Lower lobe of right lung (tissue), 2 donors: Measurements from ENCODE around the gene PER3. TPM values are rescaled to one million over a fixed set of nuclear protein-coding genes. Genes with fewer than 3 reads are reported as not detected.

ENCODE experiments used
- ATAC-seq, 2 donors: fragments of 200-7000 bp; cut with Tn5 transposase; one replicate each; pipeline ENCODE4 v1.9.1; 2020 to 2022; ENCODE audit warnings: mild to moderate bottlenecking in 2 of 2, moderate library complexity in 2 of 2
- DNase-seq: peaks from one replicate; pipeline ENCODE4 v3.0.0-alpha.2; 2020
- H3K27ac ChIP-seq: fragments of 200-600 bp; one replicate; pipeline ENCODE4 v1.8.0; 2022
- H3K27me3 ChIP-seq: fragments of 200-600 bp; one replicate; pipeline ENCODE4 v1.8.0; 2022; ENCODE audit warnings: low read depth
- H3K36me3 ChIP-seq: fragments of 200-600 bp; one replicate; pipeline ENCODE4 v1.8.0; 2022; ENCODE audit warnings: mild to moderate bottlenecking
- H3K4me1 ChIP-seq: fragments of 200-600 bp; one replicate; pipeline ENCODE4 v1.8.0; 2022
- H3K4me3 ChIP-seq: fragments of 200-600 bp; one replicate; pipeline ENCODE4 v1.8.0; 2022; ENCODE audit warnings: mild to moderate bottlenecking
- H3K9me3 ChIP-seq: fragments of 200-600 bp; one replicate; pipeline ENCODE4 v1.8.0; 2022
- intact Hi-C: fragments of 100-400 bp; cut with DNase I; formaldehyde crosslinking; loops from one replicate; pipeline ENCODE4 v1.11.0; 2022
- total RNA-seq: library from RNA; stranded (reverse); fragmentation: NEBNext Ultra II Directional; extraction: Animal tissue kit (Norgen Biotek cat#: 25700); gene quantifications from one replicate; pipeline ENCODE4 v1.2.1, GENCODE V29; 2021
- TF ChIP-seq, protein P1 (sequence below): fragments of 200-600 bp; IDR thresholded peaks from one replicate; pipeline ENCODE4 v1.8.0; 2022; ENCODE audit warnings: antibody characterized with exemption, mild to moderate bottlenecking
- donor health status: DM: no; HTN: yes; CAD: no; lungs with severe emphysema.

PER3 gene
- total RNA-seq, 1 donor from 2014 or later, result 35.6 TPM

DNA sequence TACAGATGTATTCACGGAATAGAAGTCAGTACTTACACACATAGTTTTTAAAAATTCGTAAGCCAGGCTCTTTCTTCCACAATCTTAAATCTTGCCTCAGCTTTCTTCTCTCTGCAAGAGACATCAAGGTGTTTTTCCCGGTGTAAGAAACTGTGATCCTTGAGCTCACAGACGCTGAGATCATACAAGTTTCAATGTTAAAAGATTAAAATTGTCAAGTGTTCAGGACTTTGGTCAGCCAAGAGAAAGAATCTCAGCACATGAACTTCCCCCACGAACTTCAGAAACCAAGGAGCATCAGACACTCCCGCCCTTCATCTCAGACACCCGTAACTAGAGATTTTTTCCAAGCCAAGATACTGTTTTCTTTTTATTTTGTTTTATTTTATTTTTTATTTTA, 62.6 kb downstream of the PER3 start:
- Histone ChIP-seq H3K27ac (no peak overlapping the region), H3K4me3 (no peak overlapping the region), H3K9me3 (no peaks in the 10 kb centered on the region), H3K27me3 (no peaks in the 10 kb centered on the region), H3K4me1 (no peaks in the 10 kb centered on the region), H3K36me3 (peaks cover 36% of the 10 kb centered on the region)
- DNase-seq, result no peak
- ATAC-seq, result no peak
- TF ChIP-seq, protein P1, sequence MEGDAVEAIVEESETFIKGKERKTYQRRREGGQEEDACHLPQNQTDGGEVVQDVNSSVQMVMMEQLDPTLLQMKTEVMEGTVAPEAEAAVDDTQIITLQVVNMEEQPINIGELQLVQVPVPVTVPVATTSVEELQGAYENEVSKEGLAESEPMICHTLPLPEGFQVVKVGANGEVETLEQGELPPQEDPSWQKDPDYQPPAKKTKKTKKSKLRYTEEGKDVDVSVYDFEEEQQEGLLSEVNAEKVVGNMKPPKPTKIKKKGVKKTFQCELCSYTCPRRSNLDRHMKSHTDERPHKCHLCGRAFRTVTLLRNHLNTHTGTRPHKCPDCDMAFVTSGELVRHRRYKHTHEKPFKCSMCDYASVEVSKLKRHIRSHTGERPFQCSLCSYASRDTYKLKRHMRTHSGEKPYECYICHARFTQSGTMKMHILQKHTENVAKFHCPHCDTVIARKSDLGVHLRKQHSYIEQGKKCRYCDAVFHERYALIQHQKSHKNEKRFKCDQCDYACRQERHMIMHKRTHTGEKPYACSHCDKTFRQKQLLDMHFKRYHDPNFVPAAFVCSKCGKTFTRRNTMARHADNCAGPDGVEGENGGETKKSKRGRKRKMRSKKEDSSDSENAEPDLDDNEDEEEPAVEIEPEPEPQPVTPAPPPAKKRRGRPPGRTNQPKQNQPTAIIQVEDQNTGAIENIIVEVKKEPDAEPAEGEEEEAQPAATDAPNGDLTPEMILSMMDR, result no peak
- intact Hi-C loops, result no loop called here

DNA sequence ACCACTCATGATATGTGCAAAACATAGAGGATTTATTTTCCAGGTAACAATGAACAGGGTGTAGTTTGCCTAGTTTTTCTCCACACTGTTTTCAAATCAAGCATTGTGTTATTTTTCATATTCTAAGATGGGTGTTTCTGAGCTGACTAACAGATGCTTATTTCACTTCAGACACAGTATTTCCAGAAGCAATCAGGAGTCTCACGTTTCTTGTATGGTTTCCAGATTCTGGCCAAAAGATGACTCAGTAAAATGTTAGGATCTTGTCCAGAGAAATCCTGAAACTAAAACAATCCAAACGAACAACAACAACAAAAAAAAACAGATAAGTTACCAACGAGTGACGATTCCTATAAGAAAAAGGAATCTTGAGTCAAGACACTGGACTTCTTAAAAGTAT, 63.5 kb downstream of the PER3 start:
- no peak overlapping the region for H3K27ac ChIP-seq
- intact Hi-C loops, result no loop called here
- no peaks in the 10 kb centered on the region for H3K4me1 ChIP-seq
- H3K4me3 ChIP-seq, result no peak overlapping the region
- ATAC-seq (no peak), DNase-seq (no peak)
- TF ChIP-seq, protein P1, result no peak
- H3K36me3 ChIP-seq, result peaks cover 27% of the 10 kb centered on the region
- no peaks in the 10 kb centered on the region for H3K27me3 ChIP-seq
- no peaks in the 10 kb centered on the region for H3K9me3 ChIP-seq

DNA sequence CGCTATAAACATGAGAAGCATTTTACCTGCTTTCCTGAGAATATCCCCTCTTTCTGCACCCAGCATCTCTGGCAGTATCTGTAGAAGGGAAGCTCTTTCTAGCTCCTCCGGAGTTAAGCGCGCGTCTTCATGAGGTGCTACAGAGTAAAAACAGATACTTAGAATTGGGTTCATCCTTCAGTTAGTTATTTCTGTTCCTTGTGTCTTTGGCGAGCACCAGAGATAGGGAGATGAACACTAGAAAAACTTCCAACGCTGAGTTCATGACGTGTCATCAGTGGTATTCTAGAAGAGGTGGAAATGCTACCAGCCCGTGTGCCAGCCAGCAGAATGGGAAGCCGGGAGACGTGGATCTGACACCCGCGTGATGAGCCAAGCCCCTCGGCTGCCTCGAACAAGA, 66.7 kb downstream of the PER3 start:
- Histone ChIP-seq H3K9me3 (no peaks in the 10 kb centered on the region), H3K27ac (no peak overlapping the region)

DNA sequence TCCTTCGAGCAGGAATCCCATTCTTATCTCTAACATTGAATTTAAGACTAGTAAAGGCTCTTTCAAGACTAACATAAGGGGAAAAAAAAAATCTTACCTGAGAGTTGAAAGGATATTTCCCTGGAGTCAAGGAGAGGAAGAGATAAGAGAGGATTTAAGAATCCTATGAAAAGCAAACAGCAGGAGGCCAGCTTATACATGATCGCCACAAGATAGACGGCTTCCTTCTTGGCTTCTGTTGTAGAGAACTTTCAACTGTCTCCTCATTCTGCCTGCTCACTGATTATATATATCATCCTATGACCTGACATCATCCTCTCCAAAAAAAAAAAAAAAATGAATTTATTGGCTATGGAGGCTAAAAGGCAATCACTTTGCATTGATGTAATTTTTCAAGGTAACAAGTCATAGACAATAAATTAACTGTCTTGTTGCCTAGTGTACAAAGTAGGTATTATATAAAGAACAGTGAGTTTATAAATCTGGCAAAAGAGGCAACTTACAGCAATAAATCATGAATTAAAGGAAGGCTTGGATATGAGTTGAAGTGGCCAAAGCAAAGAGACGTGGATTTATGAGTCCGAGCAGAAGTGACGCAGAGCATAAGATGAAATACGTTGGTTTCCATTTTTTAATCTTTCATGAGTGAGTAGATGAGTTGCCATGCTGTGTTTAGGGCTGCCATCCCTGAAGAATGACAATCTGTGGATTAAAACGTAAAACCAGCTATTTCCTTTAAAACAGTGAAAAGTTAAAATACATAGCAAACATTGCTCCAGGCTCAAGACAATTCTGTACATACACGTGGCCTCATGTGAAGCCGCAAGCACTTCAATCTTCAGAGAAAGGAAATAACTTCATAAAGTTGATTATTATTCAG, 69.0 kb downstream of the PER3 start, which contains the start of gene UTS2:
Gene UTS2, minus strand, starts transcription at position 262 of the 880 bp plus-strand sequence. Its CDS starts 62 bp downstream, at position 200.
- Histone ChIP-seq H3K27ac (no peak within 1 kb of the TSS), H3K4me1 (no peaks in the 10 kb centered on the region), H3K9me3 (no peaks in the 10 kb centered on the region), H3K27me3 (no peaks in the 10 kb centered on the region), H3K4me3 (no peak within 1 kb of the TSS), H3K36me3 (no peaks in the 10 kb centered on the region)
- TF ChIP-seq, protein P1, result no peak
- intact Hi-C loops, result no loop called here
- DNase-seq (no peak), ATAC-seq (no peak)

More for the DNA sequence above, 66.7 kb downstream of the PER3 start:
- TF ChIP-seq, protein P1, result no peak
- DNase-seq (no peak), ATAC-seq (no peak)
- H3K36me3 ChIP-seq, result no peaks in the 10 kb centered on the region
- no peak overlapping the region for H3K4me3 ChIP-seq
- H3K27me3 ChIP-seq, result no peaks in the 10 kb centered on the region
- no peaks in the 10 kb centered on the region for H3K4me1 ChIP-seq
- intact Hi-C loops, result no loop called here

DNA sequence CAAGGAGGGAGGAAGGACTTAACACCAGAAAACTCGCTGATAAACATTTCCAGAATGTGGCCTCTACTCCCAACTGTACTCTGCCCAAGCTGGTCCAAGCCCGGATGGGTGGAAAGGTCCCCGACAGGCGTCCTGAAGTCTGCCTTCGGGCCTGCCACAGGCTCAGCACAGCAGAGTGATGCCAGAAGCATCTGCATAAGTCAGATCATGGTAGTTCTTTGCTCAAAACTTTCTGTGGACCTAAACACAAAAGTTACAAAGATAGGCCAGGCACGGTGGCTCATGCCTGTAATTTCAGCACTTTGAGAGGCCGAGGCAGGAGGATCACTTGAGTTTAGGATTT, 69.6 kb downstream of the PER3 start:
- intact Hi-C loops, result no loop called here
- TF ChIP-seq, protein P1, result no peak
- Histone ChIP-seq H3K27ac (no peak overlapping the region), H3K9me3 (no peaks in the 10 kb centered on the region), H3K4me1 (no peaks in the 10 kb centered on the region), H3K27me3 (no peaks in the 10 kb centered on the region), H3K36me3 (no peaks in the 10 kb centered on the region), H3K4me3 (no peak overlapping the region)
- DNase-seq (no peak), ATAC-seq (no peak)
